ENCODE measurements around the gene GPC6.

- TF ChIP-seq TAF1 (IDR thresholded peaks at IDR 0.05; ENCODE audit: borderline replicate concordance, low read depth, low read length), result no peak
- TF ChIP-seq POLR2AphosphoS5 (IDR thresholded peaks at IDR 0.05; ENCODE audit: low read depth, low read length), result no peak
These were observed 943.0 kb downstream of the GPC6 start for GRCh38 chr13:94169454-94170144.
